Esophagus (tissue), 2 donors: Measurements from ENCODE around the gene EIF6. TPM values are rescaled to one million over a fixed set of nuclear protein-coding genes. Genes with fewer than 3 reads are reported as not detected.

Experiments
- H3K27ac ChIP-seq, 2 donors: one replicate each; pipeline ENCODE4 v1.5.1; 2013; ENCODE audit warnings: low read depth in 2 of 2, mild to moderate bottlenecking in 2 of 2, inconsistent platforms in 1 of 2, low read length in 1 of 2, moderate library complexity in 1 of 2
- H3K27me3 ChIP-seq, 2 donors: one replicate each; pipeline ENCODE4 v1.6.1; 2013; ENCODE audit warnings: low read length in 2 of 2, control low read depth in 1 of 2, mild to moderate bottlenecking in 1 of 2; ENCODE audit not compliant: insufficient read depth in 2 of 2, control insufficient read depth in 1 of 2
- H3K36me3 ChIP-seq, 2 donors: one replicate each; pipeline ENCODE4 v1.6.1; 2013; ENCODE audit warnings: low read length in 1 of 2; ENCODE audit not compliant: control insufficient read depth in 2 of 2, insufficient read depth in 2 of 2
- H3K4me1 ChIP-seq, 2 donors: one replicate each; pipeline ENCODE4 v1.6.1; 2013; ENCODE audit warnings: low read length in 1 of 2; ENCODE audit not compliant: control insufficient read depth in 2 of 2, insufficient read depth in 2 of 2
- H3K4me3 ChIP-seq, 2 donors: one replicate each; pipeline ENCODE4 v1.5.1; 2013; ENCODE audit warnings: low read length in 2 of 2, mild to moderate bottlenecking in 2 of 2, low read depth in 1 of 2, moderate library complexity in 1 of 2
- H3K9me3 ChIP-seq, 2 donors: one replicate each; pipeline ENCODE4 v1.6.1; 2013; ENCODE audit warnings: mild to moderate bottlenecking in 2 of 2, low read depth in 1 of 2, low read length in 1 of 2, moderate library complexity in 1 of 2; ENCODE audit not compliant: control insufficient read depth in 2 of 2, insufficient read depth in 1 of 2
- WGBS, 2 donors: extraction: QIAGEN DNeasy Blood & Tissue Kit; methylation state at CpG; one replicate each; pipeline ENCODE4 v1.1.7; 2013; 5-methylcytosine and 5-hydroxymethylcytosine counted together
- polyA plus RNA-seq, 2 donors: library from polyadenylated mRNA; stranded (reverse); fragments of 200-250 nt; gene quantifications; one replicate each; pipeline ENCODE4 v1.2.3, GENCODE V29; 2013
- donor health status: healthy with polysubstance abuse.
- donor health status: Bipolar disorder and iron deficiency.

EIF6 gene
- polyA plus RNA-seq, 2 donors, result 186 to 315 TPM

GRCh38 chr20:35251613-35251940 lies 33.0 kb downstream of the EIF6 start:
- Histone ChIP-seq H3K4me1 (no peaks in the 10 kb centered on the region), H3K9me3 (no peaks in the 10 kb centered on the region), H3K27me3 (no peaks in the 10 kb centered on the region), H3K27ac (no peak overlapping the region), H3K4me3 (no peak overlapping the region), H3K36me3 (no peaks in the 10 kb centered on the region)
- WGBS, 2 donors, result 89 to 95% methylated on average over 2 of the region's 2 CpGs

- Histone ChIP-seq H3K27ac (no peak overlapping the region), H3K4me1 (no peaks in the 10 kb centered on the region), H3K9me3 (no peaks in the 10 kb centered on the region), H3K27me3 (no peaks in the 10 kb centered on the region), H3K36me3 (no peaks in the 10 kb centered on the region), H3K4me3 (no peak overlapping the region)
- 74 to 79% methylated on average over 9 of the region's 9 CpGs for whole genome bisulfite sequencing, 2 donors
Measured at GRCh38 chr20:35248641-35249475, 35.7 kb downstream of the EIF6 start.

GRCh38 chr20:35246723-35247122 lies 37.8 kb downstream of the EIF6 start:
- Histone ChIP-seq H3K4me3 (no peak overlapping the region), H3K27me3 (no peaks in the 10 kb centered on the region), H3K36me3 (no peaks in the 10 kb centered on the region), H3K27ac (no peak overlapping the region), H3K9me3 (no peaks in the 10 kb centered on the region), H3K4me1 (no peaks in the 10 kb centered on the region)
- WGBS, 2 donors, result 93 to 94% methylated on average over 12 of the region's 12 CpGs

GRCh38 chr20:35243986-35244385 lies 40.6 kb downstream of the EIF6 start:
- Histone ChIP-seq H3K4me1 (no peaks in the 10 kb centered on the region), H3K27me3 (no peaks in the 10 kb centered on the region), H3K9me3 (no peaks in the 10 kb centered on the region), H3K4me3 (no peak overlapping the region), H3K36me3 (no peaks in the 10 kb centered on the region), H3K27ac (no peak overlapping the region)
- WGBS, 2 donors, result 51% methylated on average over 2 of the region's 2 CpGs

GRCh38 chr20:35243317-35243716 lies 41.3 kb downstream of the EIF6 start:
- Histone ChIP-seq H3K4me1 (no peaks in the 10 kb centered on the region), H3K9me3 (no peaks in the 10 kb centered on the region), H3K4me3 (no peak overlapping the region), H3K27ac (no peak overlapping the region), H3K36me3 (no peaks in the 10 kb centered on the region), H3K27me3 (no peaks in the 10 kb centered on the region)
- WGBS, 2 donors, result 64 to 70% methylated on average over 2 of the region's 2 CpGs

- H3K4me1 ChIP-seq, result no peaks in the 10 kb centered on the region
- H3K4me3 ChIP-seq, result no peak overlapping the region
- no peak overlapping the region for H3K27ac ChIP-seq
- no peaks in the 10 kb centered on the region for H3K27me3 ChIP-seq
- no peaks in the 10 kb centered on the region for H3K9me3 ChIP-seq
- H3K36me3 ChIP-seq, result no peaks in the 10 kb centered on the region
- 79 to 87% methylated on average over 2 of the region's 2 CpGs for WGBS, 2 donors
Measured at GRCh38 chr20:35240811-35241293, 43.7 kb downstream of the EIF6 start.

- Histone ChIP-seq H3K27ac (no peak overlapping the region), H3K9me3 (no peaks in the 10 kb centered on the region), H3K4me1 (no peaks in the 10 kb centered on the region), H3K36me3 (no peaks in the 10 kb centered on the region), H3K27me3 (no peaks in the 10 kb centered on the region), H3K4me3 (no peak overlapping the region)
- WGBS, 2 donors, result 69 to 76% methylated on average over 5 of the region's 5 CpGs
Measured at GRCh38 chr20:35240083-35240810, 44.3 kb downstream of the EIF6 start.

GRCh38 chr20:35238735-35239134 lies 45.8 kb downstream of the EIF6 start:
- Histone ChIP-seq H3K9me3 (no peaks in the 10 kb centered on the region), H3K36me3 (no peaks in the 10 kb centered on the region), H3K4me3 (no peak overlapping the region), H3K27me3 (no peaks in the 10 kb centered on the region), H3K27ac (no peak overlapping the region), H3K4me1 (no peaks in the 10 kb centered on the region)
- WGBS, 2 donors, result 86 to 93% methylated on average over 5 of the region's 5 CpGs

- H3K9me3 ChIP-seq, result no peaks in the 10 kb centered on the region
- H3K4me1 ChIP-seq, result no peaks in the 10 kb centered on the region
- H3K36me3 ChIP-seq, result no peaks in the 10 kb centered on the region
- H3K4me3 ChIP-seq, result no peak overlapping the region
- 83 to 89% methylated on average over 4 of the region's 4 CpGs for WGBS, 2 donors
- no peaks in the 10 kb centered on the region for H3K27me3 ChIP-seq
- no peak overlapping the region for H3K27ac ChIP-seq
Measured at GRCh38 chr20:35238170-35238569, 46.4 kb downstream of the EIF6 start.

GRCh38 chr20:35237486-35237885 lies 47.1 kb downstream of the EIF6 start:
- H3K4me1 ChIP-seq, result no peaks in the 10 kb centered on the region
- H3K36me3 ChIP-seq, result no peaks in the 10 kb centered on the region
- no peak overlapping the region for H3K4me3 ChIP-seq

More at GRCh38 chr20:35237486-35237885, 47.1 kb downstream of the EIF6 start:
- H3K9me3 ChIP-seq, result no peaks in the 10 kb centered on the region
- H3K27ac ChIP-seq, result no peak overlapping the region
- no peaks in the 10 kb centered on the region for H3K27me3 ChIP-seq
